ENCODE measurements around the gene ZFYVE1.

GRCh38 chr14:73025544-73025943 lies 1.4 kb downstream of the ZFYVE1 start:
- TF ChIP-seq MAX (IDR thresholded peaks at IDR 0.05; ENCODE audit: insufficient read depth, insufficient read length) (no peak), POLR2A (IDR thresholded peaks at IDR 0.05; ENCODE audit: low read depth, low read length) (no peak), CTCF (IDR thresholded peaks at IDR 0.05; ENCODE audit: extremely low read depth in 1 of 2, insufficient read depth in 1 of 2, low read depth in 1 of 2, low read length in 2 of 2) (no peak), EZH2 (IDR thresholded peaks at IDR 0.05; ENCODE audit: borderline replicate concordance, low read depth, low read length, severe bottlenecking) (no peak), POLR2AphosphoS5 (IDR thresholded peaks at IDR 0.05; ENCODE audit: insufficient read depth, low read depth, low read length) (no peak), JUN (IDR thresholded peaks at IDR 0.05; ENCODE audit: borderline replicate concordance, insufficient read depth, insufficient read length, low read depth) (no peak)
